ENCODE results near the gene CHIA. TPM values are rescaled to one million over a fixed set of nuclear protein-coding genes. Genes with fewer than 3 reads are reported as not detected.

Gene CHIA
- total and polyA plus RNA-seq, 2 of the 8 experiments (the other 6 are each of a cell fraction or from before 2014, with no cell fraction given): not detected

- POLR2A ChIA-PET (ENCODE audit: partially characterized antibody): no interaction called here
- no peak overlapping the region for H3K14ac ChIP-seq (ENCODE audit: insufficient read length)
- H3K4ac ChIP-seq (replicated peaks; ENCODE audit: insufficient read length, low read depth, low read length): no peak overlapping the region
- peaks cover 0 to 10% (median 3%) of the 10 kb centered on the region in 4 experiments; a peak in 3 of 7 replicates for H3K4me1 ChIP-seq (replicated peaks in 1 of 4; ENCODE audit: control insufficient read depth in 3 of 4, insufficient read depth in 4 of 4, low read length in 3 of 4)
- H3K36me3 ChIP-seq (ENCODE audit: control insufficient read depth in 2 of 4, insufficient read depth in 4 of 4, low read length in 3 of 4): no peaks in the 10 kb centered on the region
- no peak overlapping the region for H4K91ac ChIP-seq (replicated peaks; ENCODE audit: insufficient read length, low read length)
- H2BK20ac ChIP-seq (ENCODE audit: low read length): no peak overlapping the region
- H2BK15ac ChIP-seq (ENCODE audit: low read length): no peak overlapping the region
- H3K9me3 ChIP-seq (ENCODE audit: insufficient read depth in 2 of 2, low read depth in 1 of 2, low read length in 1 of 2): no peaks in the 10 kb centered on the region
- H3K4me3 ChIP-seq (ENCODE audit: extremely low read depth in 1 of 4, insufficient read depth in 2 of 4, low read depth in 3 of 4, low read length in 4 of 4): no peak overlapping the region
- no peak overlapping the region for H2BK12ac ChIP-seq (ENCODE audit: low read depth, low read length)
- no peaks in the 10 kb centered on the region for H3K79me1 ChIP-seq (ENCODE audit: low read depth, low read length)
- no peak overlapping the region for H3K4me2 ChIP-seq (ENCODE audit: insufficient read depth in 1 of 2, low read depth in 2 of 2, low read length in 2 of 2)
- no peak overlapping the region for H4K5ac ChIP-seq (ENCODE audit: insufficient read length, low read depth, low read length)
- no peak overlapping the region for H4K8ac ChIP-seq (ENCODE audit: extremely low read depth, insufficient read depth, low read length)
- no peaks in the 10 kb centered on the region for H3K79me2 ChIP-seq (ENCODE audit: control insufficient read depth in 1 of 2, insufficient read depth in 2 of 2, low read length in 2 of 2)
- H2BK5ac ChIP-seq (ENCODE audit: low read depth, low read length): no peak overlapping the region
- no peaks in the 10 kb centered on the region for H4K20me1 ChIP-seq (replicated peaks in 1 of 2; ENCODE audit: control insufficient read depth in 1 of 2, insufficient read depth in 2 of 2, low read length in 2 of 2)
- no peak overlapping the region for H3K27ac ChIP-seq (ENCODE audit: low read depth, low read length)
- no peaks in the 10 kb centered on the region for H3K23me2 ChIP-seq (ENCODE audit: low read depth, low read length)
- no peak overlapping the region for H2AK5ac ChIP-seq (ENCODE audit: low read depth, low read length)
- H3K18ac ChIP-seq (ENCODE audit: extremely low read depth, low read length): no peak overlapping the region
- CTCF ChIA-PET (ENCODE audit: partially characterized antibody): interaction anchor here (0.9 to 4.3 kb wide), 4 partner anchors 23 to 172 kb away, joined by 3 to 17 read pairs (median 4); no protein-coding TSS in a partner anchor
- DNase-seq (ENCODE audit: low read depth in 1 of 2, low spot score in 2 of 2) (no peak), FAIRE-seq (no peak)
- no peak overlapping the region for H3K56ac ChIP-seq (replicated peaks; ENCODE audit: insufficient read length, low read depth, low read length)
- no peak overlapping the region for H2AFZ ChIP-seq (ENCODE audit: low read length)
- H3K9ac ChIP-seq (replicated peaks in 1 of 4; ENCODE audit: extremely low read depth in 1 of 4, low read depth in 3 of 4, low read length in 3 of 4): no peak overlapping the region
- no peak overlapping the region for H3K23ac ChIP-seq (ENCODE audit: insufficient read length)
- H3K27me3 ChIP-seq (replicated peaks in 1 of 4; ENCODE audit: control insufficient read depth in 3 of 4, extremely low read depth in 1 of 4, insufficient read depth in 3 of 4, low read length in 3 of 4): no peaks in the 10 kb centered on the region
- no peak overlapping the region for H2BK120ac ChIP-seq (replicated peaks; ENCODE audit: low read depth, low read length)
- TF ChIP-seq CHD1 (IDR thresholded peaks at IDR 0.05; ENCODE audit: low read depth, low read length) (no peak), USF2 (IDR thresholded peaks at IDR 0.05; ENCODE audit: low read length) (no peak), HDAC2 (IDR thresholded peaks at IDR 0.05; ENCODE audit: borderline replicate concordance in 1 of 2, low read depth in 2 of 2, low read length in 2 of 2) (no peak)
- WGBS, 2 experiments (ENCODE audit: extremely low coverage in 1 of 2, insufficient coverage in 1 of 2, insufficient read length in 1 of 2, insufficient replicate concordance in 2 of 2, low coverage in 1 of 2, low lambda C conversion rate in 2 of 2, missing lambda C conversion rate in 1 of 2): 87% methylated on average over 3 of the region's 3 CpGs; no CpG with 5 or more reads in 1 of the 2 experiments
Observed at GRCh38 chr1:111369645-111370044, 79.0 kb downstream of the CHIA start.
